MV-4-11 (cell line): Measurements from ENCODE around the gene C13orf46.

Source experiments
- DNase-seq: peaks from one replicate; lab custom pipeline; 2025; lab: John Stamatoyannopoulos, UW

The C13orf46 gene

GRCh38 chr13:114009590-114010400, 35.9 kb upstream of the C13orf46 start:
- no peak for DNase-seq

- no peak for DNase-seq
Observed at GRCh38 chr13:114008964-114009589, 35.2 kb upstream of the C13orf46 start.

DNA sequence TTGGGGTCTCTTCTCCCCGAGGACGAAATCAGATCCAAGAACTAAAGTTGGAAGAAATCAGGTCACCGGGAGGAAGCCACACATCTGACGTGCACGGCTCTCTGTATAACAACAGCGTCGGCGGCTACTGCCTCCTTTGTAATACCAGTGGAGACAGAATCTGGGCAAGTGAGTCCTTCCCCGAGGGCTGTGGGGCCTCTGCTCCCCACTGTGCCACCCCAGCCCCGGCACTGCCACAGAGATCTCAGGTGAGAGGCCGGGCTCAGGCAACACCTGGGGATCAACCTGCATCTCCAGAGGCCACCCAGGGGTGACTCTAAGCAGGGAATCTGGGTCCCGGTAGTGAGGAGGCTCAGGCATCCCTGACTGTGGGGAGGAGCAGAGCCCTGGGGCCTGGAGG, 33.7 kb upstream of the C13orf46 start:
- no peak for DNase-seq

DNA sequence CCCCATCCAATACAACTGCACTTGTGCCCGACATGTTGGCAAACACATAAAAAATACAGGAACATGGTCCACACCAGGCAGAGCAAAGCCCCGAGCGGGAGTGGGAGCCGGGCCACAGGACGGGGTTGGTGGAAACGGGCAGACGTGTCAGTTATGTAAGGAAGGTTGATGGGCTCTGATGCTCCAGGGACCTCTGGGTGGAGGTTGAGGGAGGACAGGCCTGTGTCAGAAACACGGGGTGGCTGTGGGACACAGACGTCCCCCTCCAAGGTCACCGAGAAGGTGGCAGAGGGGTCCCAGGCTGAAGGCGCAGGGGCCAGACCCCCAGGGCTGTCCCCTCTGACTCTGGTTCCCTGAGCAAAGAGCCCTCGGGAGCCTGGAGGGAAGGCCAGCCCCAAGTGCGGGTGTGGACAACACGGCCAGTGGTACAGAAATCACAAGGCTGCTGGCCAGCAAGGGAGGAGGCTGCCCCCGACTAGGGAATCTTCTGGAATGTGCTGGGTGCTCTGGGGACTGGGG, 31.4 kb upstream of the C13orf46 start:
- DNase-seq: no peak

- no peak for DNase-seq
Observed at GRCh38 chr13:114004420-114005205, 30.7 kb upstream of the C13orf46 start.

- no peak for DNase-seq
Observed at GRCh38 chr13:114002771-114003321, 29.0 kb upstream of the C13orf46 start.

DNA sequence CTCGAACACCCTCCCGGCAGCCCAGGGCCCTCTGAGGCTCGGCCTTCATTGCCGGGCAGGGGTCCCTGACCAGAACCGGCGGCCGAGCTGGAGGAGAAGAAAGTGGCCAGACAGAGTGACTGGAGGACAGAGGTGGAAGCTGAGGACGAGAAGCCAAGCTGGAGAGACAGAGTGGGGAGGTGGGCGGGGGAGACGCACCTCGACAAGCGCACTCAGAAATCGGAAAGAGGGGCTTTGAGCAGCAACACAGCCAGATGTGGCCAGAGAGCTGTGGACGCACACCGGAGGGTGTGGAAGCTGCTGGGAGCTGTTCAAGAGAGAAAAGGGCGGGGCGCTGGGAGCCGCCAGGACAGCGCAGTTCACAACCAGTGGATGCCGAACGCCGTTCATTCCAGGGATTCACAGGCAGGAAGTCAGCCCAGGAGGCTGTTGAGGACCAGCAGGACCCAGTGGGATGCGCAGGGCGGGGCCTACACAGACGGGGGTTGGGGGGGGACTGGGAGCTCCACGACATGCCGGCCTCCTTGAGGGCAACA, 28.2 kb upstream of the C13orf46 start:
- no peak for DNase-seq

DNA sequence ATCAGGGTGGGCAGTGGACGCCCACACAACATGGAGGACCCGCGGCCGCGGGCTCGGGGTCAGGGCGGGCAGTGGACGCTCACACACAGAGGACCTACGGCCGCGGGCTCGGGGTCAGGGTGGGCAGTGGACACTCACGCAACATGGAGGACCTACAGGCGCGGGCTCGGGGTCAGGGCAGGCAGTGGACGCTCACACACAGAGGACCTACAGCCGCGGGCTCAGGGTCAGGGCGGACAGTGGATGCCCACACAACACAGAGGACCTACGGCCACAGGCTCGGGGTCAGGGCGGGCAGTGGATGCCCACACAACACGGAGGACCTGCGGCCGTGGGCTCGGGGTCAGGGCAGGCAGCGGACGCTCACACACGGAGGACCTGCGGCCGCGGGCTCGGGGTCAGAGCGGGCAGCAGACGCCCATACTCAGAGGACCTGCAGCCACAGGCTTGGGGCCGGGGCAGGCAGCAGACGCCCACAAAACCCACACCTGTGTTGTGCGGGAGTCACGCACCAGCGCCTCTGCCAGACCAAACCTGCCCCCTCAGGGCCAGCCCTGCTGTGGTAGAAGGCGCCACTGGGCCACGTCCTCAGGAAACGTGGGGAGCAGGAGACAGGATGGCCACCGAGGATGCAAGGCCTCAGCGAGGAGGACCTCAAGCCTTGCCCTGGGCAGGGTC, 27.6 kb upstream of the C13orf46 start:
- DNase-seq: no peak

DNA sequence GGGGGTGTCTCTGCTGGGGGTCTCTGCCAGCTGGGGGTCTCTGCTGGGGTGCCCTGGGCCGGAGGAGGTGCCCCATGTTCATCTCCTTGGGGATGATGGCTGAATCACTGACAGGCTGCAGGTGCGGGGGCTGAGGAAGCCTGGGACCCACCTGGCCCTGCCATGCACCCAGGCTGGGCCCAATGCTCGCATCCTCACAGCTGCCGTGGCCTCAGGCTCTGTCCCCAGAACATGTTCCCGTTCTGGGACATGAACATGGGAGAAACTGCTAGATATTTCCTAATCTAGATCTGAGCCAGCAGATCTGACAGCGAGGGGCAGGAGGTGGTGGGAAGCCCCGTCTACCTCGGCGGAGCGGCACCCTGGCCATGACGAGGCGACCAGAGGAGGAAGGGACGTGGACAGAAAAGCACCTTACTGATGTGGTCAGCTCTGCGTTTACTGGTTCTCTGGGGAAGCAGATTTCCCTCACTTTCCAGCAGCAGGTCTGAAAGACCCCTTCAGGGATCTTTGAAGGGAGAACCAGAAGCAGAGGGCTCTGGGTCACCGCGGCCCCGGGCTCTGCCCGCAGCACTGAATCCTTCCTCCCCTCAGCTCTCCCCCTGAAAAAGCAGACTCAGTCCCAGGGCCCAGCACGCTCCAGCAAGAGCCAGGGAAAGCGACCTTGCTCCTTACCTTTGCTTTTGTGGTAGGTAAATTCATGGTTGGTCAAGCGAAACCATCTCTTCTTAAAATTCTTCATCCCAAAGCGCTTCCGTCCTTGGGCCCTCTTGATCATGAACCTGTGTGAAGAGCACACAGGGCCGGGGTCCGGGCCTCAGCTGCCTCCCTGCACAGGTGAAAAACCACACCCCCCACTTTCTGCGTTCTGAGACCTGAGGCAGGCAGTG, 26.5 kb upstream of the C13orf46 start:
- DNase-seq: no peak

DNA sequence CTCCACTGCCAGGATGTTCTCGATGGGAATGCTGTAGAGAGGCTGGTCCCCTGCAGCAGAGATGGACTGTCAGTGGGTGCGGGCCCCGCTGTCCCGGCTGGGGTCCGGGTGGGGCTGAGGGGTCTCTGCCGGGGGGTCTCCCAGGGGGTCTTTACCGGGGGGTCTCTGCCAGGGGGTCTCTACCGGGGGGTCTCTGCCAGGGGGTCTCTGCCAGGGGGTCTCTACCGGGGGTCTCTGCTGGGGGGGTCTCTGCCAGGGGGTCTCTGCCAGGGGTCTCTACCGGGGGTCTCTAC, 25.7 kb upstream of the C13orf46 start:
- no peak for DNase-seq

GRCh38 chr13:113998781-113999617, 25.1 kb upstream of the C13orf46 start:
- no peak for DNase-seq

- no peak for DNase-seq
Observed at GRCh38 chr13:113997845-113998751, 24.2 kb upstream of the C13orf46 start.

- no peak for DNase-seq
Observed at GRCh38 chr13:113996912-113997745, 23.3 kb upstream of the C13orf46 start.

- DNase-seq: no peak
Observed at GRCh38 chr13:113996081-113996911, 22.4 kb upstream of the C13orf46 start.

- no peak for DNase-seq
Observed at GRCh38 chr13:113995051-113995601, 21.2 kb upstream of the C13orf46 start.

DNA sequence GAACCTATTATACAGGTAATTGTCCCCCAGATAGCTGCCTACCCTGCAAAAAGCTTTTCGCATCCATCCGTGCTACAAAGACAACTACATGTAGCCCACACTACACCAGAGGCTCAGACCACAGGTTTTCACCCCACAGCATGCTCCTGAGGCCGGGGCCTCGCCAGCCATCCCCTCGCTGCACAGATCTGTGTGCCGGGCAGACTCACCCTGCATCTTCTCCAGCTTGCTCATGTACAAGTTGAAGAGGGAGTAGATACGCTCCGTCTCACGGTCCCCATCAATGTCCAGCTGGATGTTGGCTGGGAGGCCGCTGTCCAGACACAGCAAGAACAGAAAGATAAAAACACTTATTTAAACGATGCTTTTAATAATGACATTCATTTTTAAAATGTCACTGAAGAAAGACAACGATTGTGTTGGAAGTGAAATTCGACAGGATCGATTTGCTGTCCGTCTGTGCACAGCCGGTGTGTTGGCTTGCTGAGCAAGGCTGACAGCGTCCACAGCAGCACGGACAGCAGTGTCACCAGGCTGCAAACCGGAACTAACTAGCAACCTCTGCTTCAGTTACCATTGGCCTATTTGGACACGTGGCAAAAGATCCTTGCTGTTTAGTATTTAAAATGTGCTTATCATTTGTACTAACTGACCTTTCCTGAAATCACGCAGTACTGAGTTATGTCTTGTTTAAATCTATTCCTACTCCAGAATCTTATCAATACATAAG, 18.6 kb upstream of the C13orf46 start:
- no peak for DNase-seq
